Measurements from ENCODE around the gene IFT27. TPM values are rescaled to one million over a fixed set of nuclear protein-coding genes. Genes with fewer than 3 reads are reported as not detected.
A peak's percentile ranks its signal among the peaks of the same experiment; 100 is the strongest.

IFT27 gene
- total RNA-seq, 4 donors from 2014 or later = 19.7 to 27.7 (median 22.8) TPM

DNA sequence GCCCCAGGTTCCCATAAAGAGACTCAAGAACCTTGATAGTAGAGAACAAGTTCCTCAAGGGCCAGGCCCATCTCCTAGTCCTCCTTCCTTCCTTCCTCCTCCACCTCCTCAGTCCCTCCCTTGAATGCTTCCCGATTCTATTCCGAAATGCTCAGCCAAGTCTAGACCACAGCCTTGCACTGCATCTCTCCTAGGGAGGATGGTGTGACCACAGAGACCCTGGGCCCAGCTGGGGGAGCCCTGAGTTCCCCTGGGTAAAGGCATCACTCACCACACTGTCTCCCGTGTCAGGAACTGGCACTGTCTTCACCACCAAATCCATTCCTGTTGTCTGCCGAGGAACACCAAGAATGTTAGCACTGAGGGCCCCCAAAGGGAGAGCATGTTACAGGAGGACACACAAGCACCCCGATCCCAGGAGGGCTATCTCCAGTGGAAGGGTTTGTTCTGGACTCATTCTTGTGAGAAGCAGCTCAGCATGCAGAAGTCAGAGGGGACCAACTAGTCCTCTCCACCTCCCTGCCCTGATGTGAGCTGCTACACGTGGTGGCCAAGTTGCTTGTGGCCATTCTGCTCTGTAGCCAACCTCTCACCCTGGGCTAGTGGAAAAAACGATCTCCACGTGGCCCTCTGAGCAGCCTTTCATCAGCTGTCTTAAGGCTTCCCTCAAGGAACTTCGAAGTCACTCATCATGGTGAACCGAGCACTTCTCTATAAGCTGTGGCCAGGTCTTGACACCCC lies 8.7 kb downstream of the IFT27 start:
- Histone ChIP-seq H3K27ac (no peak overlapping the region), H3K27me3 (no peaks in the 10 kb centered on the region), H3K36me3 (peaks cover 0 to 7% (median 0%) of the 10 kb centered on the region in 3 donors), H3K4me1 (peaks cover 0 to 13% (median 0%) of the 10 kb centered on the region in 4 donors), H3K4me3 (no peak overlapping the region), H3K9me3 (no peaks in the 10 kb centered on the region)
- TF ChIP-seq POLR2A (IDR thresholded peaks at IDR 0.05) = no peak
- no peak for TF ChIP-seq CTCF (IDR thresholded peaks at IDR 0.05)
- DNase-seq = peak in 1 of 3 donors; percentile 37

DNA sequence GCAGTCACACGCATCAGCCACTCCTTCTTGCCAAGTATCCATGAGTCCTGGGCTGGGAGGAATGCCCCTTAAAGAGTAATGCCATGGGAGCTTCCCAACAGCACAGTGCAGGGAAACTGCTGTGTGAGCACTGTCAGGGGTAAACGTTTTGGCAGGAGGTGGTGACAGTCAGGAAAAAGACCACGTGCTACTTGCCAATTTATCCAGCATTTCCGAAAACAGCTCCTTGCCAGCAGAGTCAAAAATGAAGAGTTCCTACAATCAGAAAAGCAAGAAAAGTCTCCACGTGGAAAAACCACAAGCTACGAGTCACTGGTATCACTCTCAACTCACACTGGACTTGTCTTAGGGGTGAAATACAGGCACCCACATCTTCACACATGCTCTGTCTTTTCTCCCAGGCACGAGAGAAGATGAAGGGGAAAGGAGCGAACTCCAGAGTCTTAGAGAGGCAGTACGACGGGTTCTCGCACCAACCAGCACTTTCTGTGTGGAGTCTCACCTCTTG lies 9.9 kb downstream of the IFT27 start:
- Histone ChIP-seq H3K27me3 (no peaks in the 10 kb centered on the region), H3K27ac (no peak overlapping the region), H3K4me1 (peaks cover 0 to 19% (median 0%) of the 10 kb centered on the region in 4 donors), H3K36me3 (peaks cover 0 to 7% (median 0%) of the 10 kb centered on the region in 3 donors), H3K9me3 (no peaks in the 10 kb centered on the region), H3K4me3 (no peak overlapping the region)
- TF ChIP-seq POLR2A (IDR thresholded peaks at IDR 0.05) (no peak), CTCF (IDR thresholded peaks at IDR 0.05) (no peak)
- DNase-seq = peak in 1 of 3 donors; percentile 2

DNA sequence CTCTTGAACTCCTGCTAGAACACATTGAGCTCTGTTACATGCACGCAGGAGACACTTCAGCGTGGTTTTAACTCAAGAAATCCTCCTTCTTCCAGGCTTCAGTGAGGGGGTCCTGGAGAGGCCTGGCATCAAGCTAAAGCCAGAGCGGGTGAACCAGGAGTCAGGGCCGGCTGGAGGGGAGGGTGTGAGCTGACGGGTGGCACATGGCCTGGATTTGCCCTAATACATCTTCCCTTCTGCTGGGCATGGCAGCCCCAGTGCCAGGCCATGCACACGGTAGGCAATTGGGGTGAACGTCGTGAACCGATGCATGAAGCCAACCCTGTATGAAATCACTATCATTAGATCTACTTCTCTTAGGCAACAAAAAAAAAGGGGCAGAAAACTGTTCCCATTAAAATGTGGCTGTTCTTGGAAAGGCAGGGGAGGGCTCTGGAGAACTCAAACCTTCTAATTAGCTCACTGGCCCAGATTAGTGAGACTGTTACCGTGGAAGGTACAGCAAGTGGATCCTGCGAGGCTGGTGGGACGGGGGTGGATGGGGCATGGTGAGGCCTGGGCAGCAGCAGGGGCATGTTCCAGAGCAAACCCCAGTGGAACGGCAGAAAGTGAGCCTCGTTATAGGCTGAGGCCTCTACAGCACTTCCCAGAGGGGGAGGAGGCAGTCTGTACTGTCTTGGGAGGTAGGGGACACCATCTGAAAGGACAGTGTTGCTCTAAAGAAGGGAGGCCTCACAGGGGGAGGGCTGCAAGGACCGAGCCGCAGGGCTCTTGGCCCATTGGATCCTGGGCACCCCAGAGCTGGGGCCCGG lies 10.6 kb downstream of the IFT27 start:
- H3K4me3 ChIP-seq = no peak overlapping the region
- H3K27me3 ChIP-seq = no peaks in the 10 kb centered on the region
- peaks cover 0 to 7% (median 0%) of the 10 kb centered on the region in 3 donors for H3K36me3 ChIP-seq
- H3K4me1 ChIP-seq = peaks cover 0 to 25% (median 0%) of the 10 kb centered on the region in 4 donors
- H3K9me3 ChIP-seq = no peaks in the 10 kb centered on the region
- DNase-seq = peak in 1 of 3 donors; percentile 27
- no peak overlapping the region for H3K27ac ChIP-seq
- TF ChIP-seq POLR2A (IDR thresholded peaks at IDR 0.05) (no peak), CTCF (IDR thresholded peaks at IDR 0.05) (no peak)

- H3K27ac ChIP-seq = no peak overlapping the region
- no peak overlapping the region for H3K4me3 ChIP-seq
- H3K9me3 ChIP-seq = no peaks in the 10 kb centered on the region
- no peaks in the 10 kb centered on the region for H3K27me3 ChIP-seq
- DNase-seq = peak in 1 of 3 donors; percentile 33
- no peak for TF ChIP-seq POLR2A (IDR thresholded peaks at IDR 0.05)
- TF ChIP-seq CTCF (IDR thresholded peaks at IDR 0.05) = no peak
- H3K4me1 ChIP-seq = peaks cover 0 to 25% (median 0%) of the 10 kb centered on the region in 4 donors
- peaks cover 0 to 7% (median 0%) of the 10 kb centered on the region in 3 donors for H3K36me3 ChIP-seq
These were observed 11.3 kb downstream of the IFT27 start for GRCh38 chr22:36764641-36765040.

- H3K27me3 ChIP-seq = no peaks in the 10 kb centered on the region
- no peak for TF ChIP-seq POLR2A (IDR thresholded peaks at IDR 0.05)
- TF ChIP-seq CTCF (IDR thresholded peaks at IDR 0.05) = no peak
- peaks cover 0 to 25% (median 0%) of the 10 kb centered on the region in 4 donors for H3K4me1 ChIP-seq
- H3K36me3 ChIP-seq = peaks cover 0 to 7% (median 0%) of the 10 kb centered on the region in 3 donors
- H3K9me3 ChIP-seq = no peaks in the 10 kb centered on the region
- H3K4me3 ChIP-seq = no peak overlapping the region
- H3K27ac ChIP-seq = no peak overlapping the region
- DNase-seq = peak in 1 of 3 donors; percentile 37
These were observed 11.9 kb downstream of the IFT27 start for GRCh38 chr22:36764060-36764459.
